ENCODE measurements around the gene SLC39A8. TPM values are rescaled to one million over a fixed set of nuclear protein-coding genes. Genes with fewer than 3 reads are reported as not detected.

The SLC39A8 gene
- polyA plus RNA-seq, 4 donors = 21.7 to 26.2 (median 24.1) TPM

DNA sequence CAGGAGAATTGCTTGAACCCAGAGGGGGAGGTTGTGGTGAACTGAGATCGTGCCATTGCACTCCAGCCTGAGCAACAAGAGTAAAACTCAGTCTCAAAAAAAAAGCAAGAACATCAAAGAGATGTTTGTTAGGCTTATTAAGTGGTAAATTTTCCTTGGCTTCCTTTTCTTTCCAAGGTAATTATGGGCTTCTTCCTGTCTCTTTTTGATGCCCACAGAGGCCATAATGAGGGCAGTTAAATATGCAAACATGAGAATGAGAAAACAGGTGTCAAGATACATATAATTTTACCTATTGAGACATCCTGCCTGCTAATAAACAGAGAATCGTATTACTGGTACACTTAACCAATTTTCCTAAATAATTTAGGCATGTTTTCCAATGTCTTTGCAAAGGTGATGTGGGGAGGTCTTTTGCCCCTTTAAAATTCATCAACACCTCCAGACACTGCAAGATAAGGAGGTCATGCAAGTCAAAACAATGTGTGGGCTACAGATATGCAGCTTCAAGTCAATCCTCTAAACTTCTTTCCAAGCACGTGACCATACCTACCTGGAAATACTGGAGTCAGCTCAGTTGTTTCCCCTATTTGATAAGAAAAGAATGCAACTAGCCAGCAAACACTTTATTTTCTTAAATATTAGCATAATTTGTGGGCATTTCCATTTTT is 2.7 kb downstream of the SLC39A8 start:
- DNase-seq (ENCODE audit: low read depth in 4 of 4, low spot score in 3 of 4) = no peak

GRCh38 chr4:102341201-102341600 is 4.1 kb downstream of the SLC39A8 start:
- no peak for DNase-seq (ENCODE audit: low read depth in 4 of 4, low spot score in 3 of 4)

DNA sequence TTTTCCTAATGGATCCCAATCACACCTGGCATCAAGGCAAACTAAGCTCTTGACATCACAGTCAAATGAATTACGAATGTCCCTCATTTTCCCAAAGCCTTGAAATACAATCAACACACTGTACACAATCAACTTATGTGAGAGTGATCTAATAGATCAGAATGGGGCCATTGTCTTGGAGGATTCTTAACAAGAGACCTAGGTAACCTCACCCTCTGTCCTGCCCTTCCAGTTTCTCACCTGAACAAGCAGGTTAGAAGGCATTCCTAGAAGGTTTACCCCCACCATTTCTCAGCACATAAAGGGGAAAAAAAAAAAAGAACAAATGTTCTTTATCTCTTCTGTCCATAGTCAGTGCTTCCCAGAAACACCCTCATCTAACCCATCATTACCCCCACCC is 6.3 kb downstream of the SLC39A8 start:
- DNase-seq (ENCODE audit: low read depth in 4 of 4, low spot score in 3 of 4) = no peak

- no peak for DNase-seq (ENCODE audit: low read depth in 4 of 4, low spot score in 3 of 4)
These were observed 6.9 kb downstream of the SLC39A8 start for GRCh38 chr4:102338405-102338804.

DNA sequence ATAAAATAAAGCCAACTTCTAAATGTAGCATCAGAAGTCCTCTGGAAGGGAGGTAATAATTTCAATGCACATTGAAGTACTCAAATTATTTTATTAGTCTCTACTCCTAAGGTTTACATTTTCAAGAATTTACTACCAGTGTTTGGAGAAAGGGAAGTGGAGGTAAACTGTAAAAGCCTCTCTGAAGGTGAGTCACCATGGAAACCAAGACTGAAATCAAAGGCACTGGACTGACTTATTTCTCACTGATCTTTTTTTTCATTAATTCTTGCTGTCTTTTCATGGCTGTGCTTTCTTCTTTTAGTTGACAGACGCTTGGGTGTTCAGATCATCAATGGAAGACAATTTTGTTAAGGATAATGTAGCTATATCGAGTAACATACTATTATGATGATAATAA is 9.7 kb downstream of the SLC39A8 start:
- no peak for DNase-seq (ENCODE audit: low read depth in 4 of 4, low spot score in 3 of 4)

DNA sequence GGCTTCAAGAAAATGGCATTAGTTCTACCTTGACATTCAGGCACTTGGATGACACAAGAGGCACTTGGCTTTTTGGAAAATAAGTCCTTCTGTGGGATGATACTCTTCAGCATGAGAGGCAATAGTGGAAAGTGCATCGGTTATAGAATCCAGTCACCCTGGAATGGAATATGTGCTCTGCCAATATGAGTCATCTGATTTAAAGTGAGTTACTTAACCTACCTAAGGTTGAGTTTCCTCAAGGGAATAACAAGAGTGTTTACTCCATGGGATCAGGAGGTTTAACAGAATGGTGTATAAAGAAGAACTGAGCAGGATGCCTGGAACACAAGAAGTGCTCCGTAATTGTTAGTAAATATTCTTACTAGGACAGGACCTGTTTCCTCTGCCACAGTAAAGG is 10.7 kb downstream of the SLC39A8 start:
- DNase-seq (ENCODE audit: low read depth in 4 of 4, low spot score in 3 of 4) = no peak

- DNase-seq (ENCODE audit: low read depth in 4 of 4, low spot score in 3 of 4) = no peak
These were observed 11.5 kb downstream of the SLC39A8 start for GRCh38 chr4:102333787-102334186.

- no peak for DNase-seq (ENCODE audit: low read depth in 4 of 4, low spot score in 3 of 4)
These were observed 17.2 kb downstream of the SLC39A8 start for GRCh38 chr4:102328045-102328444.

DNA sequence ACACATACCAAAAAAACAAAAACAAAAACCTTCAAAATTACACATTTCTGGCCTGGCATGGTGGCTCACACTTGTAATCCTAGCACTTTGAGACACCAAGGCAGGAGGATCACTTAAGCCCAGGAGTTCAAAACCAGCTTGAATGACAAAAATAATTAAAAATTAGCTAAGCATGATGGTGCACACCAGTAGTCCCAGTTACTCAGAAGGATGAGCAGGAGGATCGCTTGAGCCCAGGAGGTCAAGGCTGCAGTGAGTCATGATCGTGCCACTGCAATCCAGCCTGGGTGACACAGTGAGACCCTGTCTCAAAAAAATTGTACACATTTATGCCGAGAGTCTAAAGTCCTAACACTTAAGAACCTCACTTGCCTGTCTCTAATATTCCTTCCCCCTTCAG is 18.3 kb downstream of the SLC39A8 start:
- no peak for DNase-seq (ENCODE audit: low read depth in 4 of 4, low spot score in 3 of 4)

GRCh38 chr4:102324730-102325129 is 20.6 kb downstream of the SLC39A8 start:
- no peak for DNase-seq (ENCODE audit: low read depth in 4 of 4, low spot score in 3 of 4)

GRCh38 chr4:102322736-102323135 is 22.5 kb downstream of the SLC39A8 start:
- DNase-seq (ENCODE audit: low read depth in 4 of 4, low spot score in 3 of 4) = no peak

GRCh38 chr4:102321260-102321995 is 23.9 kb downstream of the SLC39A8 start:
- DNase-seq (ENCODE audit: low read depth in 4 of 4, low spot score in 3 of 4) = no peak

- no peak for DNase-seq (ENCODE audit: low read depth in 4 of 4, low spot score in 3 of 4)
These were observed 25.7 kb downstream of the SLC39A8 start for GRCh38 chr4:102319594-102319993.

DNA sequence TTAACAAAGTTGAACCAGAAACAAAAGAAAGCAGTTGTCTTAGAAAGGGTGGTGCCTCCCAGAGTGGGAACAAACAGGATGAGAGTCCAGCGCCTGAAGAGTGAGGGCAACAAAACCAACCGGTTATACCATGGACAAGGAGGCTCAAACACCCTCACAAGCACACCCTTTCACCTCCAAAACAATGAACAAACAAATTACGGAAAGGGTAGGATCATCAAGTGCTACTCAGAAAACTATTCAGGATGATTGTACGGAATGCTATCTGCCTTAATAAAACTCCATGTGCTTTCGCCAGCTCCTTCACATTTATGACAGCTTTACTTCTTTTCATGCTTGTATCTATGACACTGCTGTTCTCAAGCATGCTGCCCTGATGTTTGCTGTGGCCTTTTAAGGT is 26.8 kb downstream of the SLC39A8 start:
- no peak for DNase-seq (ENCODE audit: low read depth in 4 of 4, low spot score in 3 of 4)

GRCh38 chr4:102318105-102318504 is 27.2 kb downstream of the SLC39A8 start:
- DNase-seq (ENCODE audit: low read depth in 4 of 4, low spot score in 3 of 4) = no peak

DNA sequence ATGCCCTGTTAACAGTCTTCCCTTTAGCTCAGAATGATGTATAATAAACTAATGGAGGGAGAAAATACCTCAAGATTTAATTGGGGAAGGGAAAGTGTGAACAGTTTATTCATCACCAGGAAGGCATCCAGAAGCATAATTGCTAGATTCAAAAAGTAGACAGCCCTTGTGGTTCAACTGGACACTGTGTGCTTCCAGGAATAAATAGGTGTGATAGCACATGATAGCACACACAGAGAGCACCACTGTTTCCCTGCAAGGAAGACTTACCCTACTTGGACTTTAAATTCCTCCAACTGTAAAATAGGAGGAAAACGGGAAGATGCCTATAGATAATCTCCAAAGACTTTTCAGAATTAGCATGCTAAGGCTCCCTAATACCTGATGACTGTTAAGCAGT is 27.8 kb downstream of the SLC39A8 start:
- DNase-seq (ENCODE audit: low read depth in 4 of 4, low spot score in 3 of 4) = no peak

DNA sequence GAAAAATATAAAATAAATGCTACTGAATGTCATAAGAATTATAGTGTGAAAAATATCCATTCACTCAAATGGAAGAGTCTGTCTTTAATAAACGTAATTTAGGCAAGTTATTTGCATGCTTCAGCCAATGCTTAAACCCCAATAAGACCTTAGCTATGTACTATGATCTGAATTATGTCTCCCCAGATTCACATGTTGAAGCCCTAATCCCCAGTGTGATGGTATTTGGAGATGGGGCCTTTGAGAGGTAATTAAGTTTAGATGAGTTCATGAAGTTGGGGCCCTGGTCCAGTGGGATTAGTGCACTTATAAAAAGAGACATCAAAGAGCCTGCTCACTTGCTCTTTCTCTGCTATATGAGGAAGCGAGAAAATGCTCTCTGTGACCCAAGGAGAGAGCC is 28.7 kb downstream of the SLC39A8 start:
- DNase-seq (ENCODE audit: low read depth in 4 of 4, low spot score in 3 of 4) = no peak

DNA sequence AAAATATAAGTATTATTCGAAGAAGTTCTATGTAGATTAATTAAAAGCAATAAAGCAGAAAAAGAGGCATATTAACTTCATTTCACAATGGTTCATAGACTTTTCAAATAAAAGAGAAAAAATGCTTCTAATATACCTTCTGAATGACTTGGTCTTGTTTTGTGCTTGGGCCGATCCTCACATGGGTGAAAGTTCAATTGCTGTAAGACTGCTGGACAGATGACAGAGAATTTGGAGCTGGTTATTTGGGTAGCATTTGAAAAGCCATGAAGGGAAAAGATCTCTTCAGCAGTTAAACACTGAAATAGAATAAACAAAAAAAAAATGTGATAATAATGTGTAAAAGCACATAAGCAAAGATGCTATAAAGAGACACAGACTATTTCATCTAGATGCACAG is 29.8 kb downstream of the SLC39A8 start:
- DNase-seq (ENCODE audit: low read depth in 4 of 4, low spot score in 3 of 4) = no peak

GRCh38 chr4:102312417-102312816 is 32.9 kb downstream of the SLC39A8 start:
- DNase-seq (ENCODE audit: low read depth in 4 of 4, low spot score in 3 of 4) = no peak

DNA sequence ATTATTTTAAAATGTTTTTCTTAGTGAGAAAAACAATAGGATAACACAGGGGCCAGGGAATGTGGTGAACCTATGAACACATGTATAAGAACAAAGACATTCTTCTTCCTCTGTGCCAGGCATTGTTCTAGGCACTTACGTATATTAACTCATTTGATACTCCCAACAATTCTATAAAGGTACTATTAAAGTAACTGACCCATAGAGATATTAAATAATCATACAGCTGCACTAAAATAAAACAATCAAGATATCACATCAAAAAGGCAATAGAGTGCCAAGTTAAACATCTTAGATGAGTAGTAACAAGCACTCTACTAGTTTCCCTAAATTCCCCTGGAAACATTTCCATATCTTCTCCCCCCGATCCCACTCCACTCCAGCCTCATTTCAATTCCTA is 33.4 kb downstream of the SLC39A8 start:
- DNase-seq (ENCODE audit: low read depth in 4 of 4, low spot score in 3 of 4) = no peak

- no peak for DNase-seq (ENCODE audit: low read depth in 4 of 4, low spot score in 3 of 4)
These were observed 33.9 kb downstream of the SLC39A8 start for GRCh38 chr4:102311407-102311806.

DNA sequence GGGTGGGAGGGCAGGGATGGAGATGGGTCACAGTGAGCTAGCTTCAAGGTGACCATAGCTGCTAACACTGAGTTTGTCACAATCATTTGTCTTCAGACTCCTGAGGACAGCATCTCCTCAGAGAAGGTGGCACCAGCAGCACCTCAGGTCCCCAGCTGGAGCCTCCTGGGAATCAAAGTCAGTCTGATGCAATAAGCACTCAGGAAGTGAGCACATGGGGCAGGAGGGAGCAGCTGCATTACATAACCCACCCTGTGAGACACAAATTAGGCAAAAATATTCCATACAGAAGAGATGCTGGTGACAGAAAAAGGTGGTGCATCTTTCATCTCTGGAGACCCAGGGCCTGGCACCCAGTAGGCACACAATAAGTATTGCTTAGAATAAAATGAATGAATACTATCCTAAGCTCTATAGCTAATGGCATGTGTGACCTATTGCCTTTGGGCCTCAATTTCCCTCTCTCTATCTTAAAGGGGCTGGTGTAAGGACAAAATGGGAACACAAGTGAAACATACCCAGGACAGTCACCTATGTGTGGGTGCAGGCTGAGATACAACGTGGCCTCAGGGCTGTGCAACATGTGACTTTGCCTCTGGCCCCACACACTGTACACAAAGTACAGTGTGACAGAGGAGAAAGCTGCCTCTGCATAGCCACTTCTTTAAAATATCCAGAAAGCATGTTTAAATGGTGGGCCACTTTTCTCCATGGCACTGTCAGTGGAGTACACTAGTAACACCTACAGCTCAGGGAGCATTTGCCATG is 37.1 kb downstream of the SLC39A8 start:
- no peak for DNase-seq (ENCODE audit: low read depth in 4 of 4, low spot score in 3 of 4)

Data from right renal pelvis (tissue), 4 donors.